ENCODE results near the gene APOB.

Gene APOB

GRCh38 chr2:21083482-21083881 lies 39.6 kb upstream of the APOB start:
- TF ChIP-seq CTCF (conservative IDR thresholded peaks at IDR 0.05; ENCODE audit: low read depth, low read length): no peak
- Histone ChIP-seq H3K4me1 (ENCODE audit: low read depth, poor library complexity, severe bottlenecking) (no peaks in the 10 kb centered on the region), H3K36me3 (ENCODE audit: insufficient read depth) (no peaks in the 10 kb centered on the region), H3K79me2 (ENCODE audit: insufficient read depth, low read depth) (no peaks in the 10 kb centered on the region), H3K4me3 (IDR thresholded peaks at IDR 0.05; ENCODE audit: insufficient read depth, low read depth, low read length) (no peak overlapping the region), H3K4me2 (no peak overlapping the region), H3K9ac (no peak overlapping the region), H3K27me3 (ENCODE audit: insufficient read depth, low read depth) (no peaks in the 10 kb centered on the region), H4K20me1 (ENCODE audit: insufficient read depth) (no peaks in the 10 kb centered on the region), H2AFZ (ENCODE audit: low read depth) (no peak overlapping the region), H3K27ac (no peak overlapping the region)

GRCh38 chr2:21078296-21078695 lies 34.4 kb upstream of the APOB start:
- Histone ChIP-seq H3K27me3 (ENCODE audit: insufficient read depth, low read depth) (no peaks in the 10 kb centered on the region), H3K4me1 (ENCODE audit: low read depth, poor library complexity, severe bottlenecking) (no peaks in the 10 kb centered on the region), H4K20me1 (ENCODE audit: insufficient read depth) (no peaks in the 10 kb centered on the region), H2AFZ (ENCODE audit: low read depth) (no peak overlapping the region), H3K36me3 (ENCODE audit: insufficient read depth) (no peaks in the 10 kb centered on the region), H3K79me2 (ENCODE audit: insufficient read depth, low read depth) (no peaks in the 10 kb centered on the region), H3K4me2 (no peak overlapping the region), H3K27ac (no peak overlapping the region), H3K9ac (no peak overlapping the region), H3K4me3 (IDR thresholded peaks at IDR 0.05; ENCODE audit: insufficient read depth, low read depth, low read length) (no peak overlapping the region)
- TF ChIP-seq CTCF (conservative IDR thresholded peaks at IDR 0.05; ENCODE audit: low read depth, low read length): no peak

DNA sequence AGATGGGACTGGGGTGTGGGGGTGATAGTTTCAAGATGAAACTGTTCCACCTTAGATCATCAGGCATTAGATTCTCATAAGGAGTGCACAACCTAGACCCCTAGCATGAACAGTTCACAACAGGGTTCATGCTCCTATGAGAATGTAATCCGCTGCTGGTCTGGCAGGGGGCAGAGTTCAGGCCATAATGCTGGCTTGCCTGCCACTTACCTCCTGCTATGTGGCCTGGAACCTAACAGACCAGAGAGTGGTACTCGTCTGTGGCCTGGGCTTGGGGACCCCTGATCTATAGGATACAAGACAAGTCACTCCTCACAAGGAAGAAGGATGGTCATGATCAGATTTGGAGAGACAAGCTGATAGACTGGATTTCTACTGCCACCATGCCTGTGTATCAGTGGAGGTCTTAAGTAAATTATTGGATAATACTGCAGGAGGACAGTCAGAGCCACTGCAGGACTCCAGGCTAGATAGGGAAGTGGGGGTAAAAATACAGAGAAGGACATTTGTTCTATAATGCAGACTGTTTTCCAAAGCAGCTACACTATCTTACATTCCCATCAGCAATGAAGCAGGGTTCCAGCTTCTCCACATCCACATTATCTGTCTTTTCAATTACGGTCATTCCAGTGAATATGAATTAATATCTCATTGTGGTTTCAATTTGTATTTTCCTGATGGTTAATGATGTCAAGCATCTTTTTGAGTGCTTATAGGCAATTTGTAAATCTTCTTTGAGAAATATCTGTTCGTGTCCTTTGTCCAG lies 28.8 kb upstream of the APOB start:
- Histone ChIP-seq H3K9ac (no peak overlapping the region), H3K27ac (no peak overlapping the region), H3K4me3 (IDR thresholded peaks at IDR 0.05; ENCODE audit: insufficient read depth, low read depth, low read length) (no peak overlapping the region), H3K27me3 (ENCODE audit: insufficient read depth, low read depth) (no peaks in the 10 kb centered on the region), H3K79me2 (ENCODE audit: insufficient read depth, low read depth) (no peaks in the 10 kb centered on the region), H3K4me2 (no peak overlapping the region), H3K4me1 (ENCODE audit: low read depth, poor library complexity, severe bottlenecking) (no peaks in the 10 kb centered on the region), H4K20me1 (ENCODE audit: insufficient read depth) (no peaks in the 10 kb centered on the region), H2AFZ (ENCODE audit: low read depth) (no peak overlapping the region), H3K36me3 (ENCODE audit: insufficient read depth) (no peaks in the 10 kb centered on the region)
- TF ChIP-seq CTCF (conservative IDR thresholded peaks at IDR 0.05; ENCODE audit: low read depth, low read length): no peak

DNA sequence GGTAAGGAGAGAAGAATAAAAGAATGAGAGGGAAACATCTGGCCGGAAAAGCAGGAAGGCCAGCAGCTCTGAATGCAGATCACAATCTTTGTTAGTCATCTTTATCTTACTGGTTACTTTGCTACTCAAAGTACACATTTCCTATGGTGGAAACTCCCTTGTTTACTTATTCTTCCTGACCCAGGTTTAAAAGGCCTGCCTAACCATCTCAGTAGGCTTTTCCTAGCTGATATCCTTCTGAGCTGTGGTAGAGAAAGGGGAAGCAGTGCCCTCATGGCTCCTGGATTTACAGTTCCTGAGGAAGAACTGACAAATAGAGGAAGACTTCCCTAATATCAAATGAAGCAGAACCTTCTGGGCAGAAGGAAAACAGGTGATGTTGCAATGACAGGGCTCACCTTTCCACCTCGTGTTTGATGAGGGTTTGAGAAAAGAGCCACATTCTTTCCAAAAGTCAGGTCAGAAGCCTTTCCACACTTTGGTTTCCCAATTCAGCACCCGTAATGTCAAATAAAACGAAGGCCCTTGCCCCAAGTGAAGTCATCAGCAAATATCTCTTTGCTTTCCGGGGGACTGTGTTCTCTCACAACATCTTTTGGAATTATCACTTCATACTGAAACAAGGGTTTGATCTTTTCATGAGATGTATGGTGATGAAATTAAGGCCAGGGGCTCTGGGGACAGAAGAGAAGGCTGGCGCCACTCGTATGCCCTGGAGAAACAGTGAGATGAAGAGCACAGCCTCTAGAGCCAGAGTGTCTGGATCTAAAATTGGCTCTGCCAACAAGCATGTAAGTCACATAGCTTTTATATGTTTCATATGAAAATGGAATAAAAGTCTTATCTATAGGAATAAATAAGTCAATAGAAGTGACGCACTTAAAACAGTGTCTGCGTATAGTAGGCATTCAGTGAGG lies 26.7 kb upstream of the APOB start:
- no peak overlapping the region for H3K27ac ChIP-seq
- H2AFZ ChIP-seq (ENCODE audit: low read depth): no peak overlapping the region
- TF ChIP-seq CTCF (conservative IDR thresholded peaks at IDR 0.05; ENCODE audit: low read depth, low read length): no peak
- no peak overlapping the region for H3K4me2 ChIP-seq
- no peaks in the 10 kb centered on the region for H4K20me1 ChIP-seq (ENCODE audit: insufficient read depth)
- no peak overlapping the region for H3K9ac ChIP-seq
- no peaks in the 10 kb centered on the region for H3K4me1 ChIP-seq (ENCODE audit: low read depth, poor library complexity, severe bottlenecking)
- H3K36me3 ChIP-seq (ENCODE audit: insufficient read depth): no peaks in the 10 kb centered on the region
- H3K4me3 ChIP-seq (IDR thresholded peaks at IDR 0.05; ENCODE audit: insufficient read depth, low read depth, low read length): no peak overlapping the region
- no peaks in the 10 kb centered on the region for H3K27me3 ChIP-seq (ENCODE audit: insufficient read depth, low read depth)
- H3K79me2 ChIP-seq (ENCODE audit: insufficient read depth, low read depth): no peaks in the 10 kb centered on the region
